Ishikawa (cell line): ENCODE measurements around the gene AGER.

Experiments
- CREB1 ChIP-seq: IDR thresholded peaks from 2 replicates; pipeline ENCODE4 v1.6.1; 2012; ENCODE audit warnings: low read depth
- EGR1 ChIP-seq: IDR thresholded peaks from 2 replicates; pipeline ENCODE4 v1.6.1; 2012
- EP300 ChIP-seq: IDR thresholded peaks from 2 replicates; pipeline ENCODE4 v1.6.1; 2012; ENCODE audit warnings: borderline replicate concordance
- FOXM1 ChIP-seq: IDR thresholded peaks from 2 replicates; pipeline ENCODE4 v1.6.1; 2012; ENCODE audit warnings: low read depth, borderline replicate concordance
- NFIC ChIP-seq: IDR thresholded peaks from 2 replicates; pipeline ENCODE4 v1.6.1; 2012
- RAD21 ChIP-seq: IDR thresholded peaks from 2 replicates; pipeline ENCODE4 v1.6.1; 2012; ENCODE audit warnings: low read depth
- TCF12 ChIP-seq: IDR thresholded peaks from 2 replicates; pipeline ENCODE4 v1.6.1; 2012; ENCODE audit warnings: low read depth
- TEAD4 ChIP-seq: IDR thresholded peaks from 2 replicates; pipeline ENCODE4 v1.6.1; 2012
- YY1 ChIP-seq: IDR thresholded peaks from 2 replicates; pipeline ENCODE4 v1.6.1; 2012; ENCODE audit warnings: low read depth
- TF ChIP-seq, protein P1 (sequence below): IDR thresholded peaks from 2 replicates; pipeline ENCODE4 v1.6.1; 2012; ENCODE audit warnings: low read depth, mild to moderate bottlenecking

DNA sequence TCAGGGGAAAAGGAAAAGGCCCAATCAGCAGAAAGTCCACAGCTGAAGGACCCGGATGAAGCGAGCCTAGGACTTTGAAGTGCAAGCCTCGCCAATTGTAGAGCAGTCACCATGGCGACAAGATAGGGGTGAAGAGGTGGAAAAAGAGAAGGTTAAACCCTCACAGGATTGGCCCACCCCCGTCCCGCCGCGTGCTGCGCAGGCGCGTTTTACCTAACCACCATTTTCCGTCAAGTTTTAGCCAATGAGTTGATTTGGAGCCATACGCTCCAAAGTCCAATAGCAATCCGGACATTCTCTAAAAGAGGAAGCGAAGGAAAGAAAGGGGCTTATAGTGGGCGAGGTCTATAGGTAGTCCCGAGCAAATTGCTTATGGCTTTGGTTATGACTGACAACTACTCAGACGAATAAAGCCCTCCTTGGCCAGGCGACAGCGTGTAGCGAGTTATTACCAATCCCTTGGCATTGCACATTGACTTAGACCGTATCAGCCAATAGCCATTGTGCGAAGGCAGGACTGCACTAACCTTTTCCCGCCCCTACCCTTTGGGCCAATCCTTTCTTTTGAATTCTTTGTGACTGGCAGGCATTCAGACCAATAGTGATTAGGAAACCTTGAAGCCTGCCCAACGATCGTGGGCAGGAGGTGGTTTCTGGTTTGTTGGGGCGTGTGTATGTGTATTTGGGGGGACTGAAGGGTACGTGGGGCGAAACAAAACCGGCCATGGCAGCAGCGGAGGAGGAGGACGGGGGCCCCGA, 6.1 kb downstream of the AGER start, which contains the start of gene RNF5:
- TF ChIP-seq TCF12 (no peak), YY1 (peak; percentile 18), RAD21 (no peak), EGR1 (no peak), EP300 (no peak), NFIC (no peak), TEAD4 (no peak), CREB1 (peak; percentile 72), FOXM1 (no peak)
- TF ChIP-seq, protein P1, sequence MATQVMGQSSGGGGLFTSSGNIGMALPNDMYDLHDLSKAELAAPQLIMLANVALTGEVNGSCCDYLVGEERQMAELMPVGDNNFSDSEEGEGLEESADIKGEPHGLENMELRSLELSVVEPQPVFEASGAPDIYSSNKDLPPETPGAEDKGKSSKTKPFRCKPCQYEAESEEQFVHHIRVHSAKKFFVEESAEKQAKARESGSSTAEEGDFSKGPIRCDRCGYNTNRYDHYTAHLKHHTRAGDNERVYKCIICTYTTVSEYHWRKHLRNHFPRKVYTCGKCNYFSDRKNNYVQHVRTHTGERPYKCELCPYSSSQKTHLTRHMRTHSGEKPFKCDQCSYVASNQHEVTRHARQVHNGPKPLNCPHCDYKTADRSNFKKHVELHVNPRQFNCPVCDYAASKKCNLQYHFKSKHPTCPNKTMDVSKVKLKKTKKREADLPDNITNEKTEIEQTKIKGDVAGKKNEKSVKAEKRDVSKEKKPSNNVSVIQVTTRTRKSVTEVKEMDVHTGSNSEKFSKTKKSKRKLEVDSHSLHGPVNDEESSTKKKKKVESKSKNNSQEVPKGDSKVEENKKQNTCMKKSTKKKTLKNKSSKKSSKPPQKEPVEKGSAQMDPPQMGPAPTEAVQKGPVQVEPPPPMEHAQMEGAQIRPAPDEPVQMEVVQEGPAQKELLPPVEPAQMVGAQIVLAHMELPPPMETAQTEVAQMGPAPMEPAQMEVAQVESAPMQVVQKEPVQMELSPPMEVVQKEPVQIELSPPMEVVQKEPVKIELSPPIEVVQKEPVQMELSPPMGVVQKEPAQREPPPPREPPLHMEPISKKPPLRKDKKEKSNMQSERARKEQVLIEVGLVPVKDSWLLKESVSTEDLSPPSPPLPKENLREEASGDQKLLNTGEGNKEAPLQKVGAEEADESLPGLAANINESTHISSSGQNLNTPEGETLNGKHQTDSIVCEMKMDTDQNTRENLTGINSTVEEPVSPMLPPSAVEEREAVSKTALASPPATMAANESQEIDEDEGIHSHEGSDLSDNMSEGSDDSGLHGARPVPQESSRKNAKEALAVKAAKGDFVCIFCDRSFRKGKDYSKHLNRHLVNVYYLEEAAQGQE, result no peak
